IMR-90 (cell line): ENCODE data around the gene IL1RAPL1. TPM values are rescaled to one million over a fixed set of nuclear protein-coding genes. Genes with fewer than 3 reads are reported as not detected.

ENCODE experiments used
- ATAC-seq: fragments of 200-7000 bp; cut with Tn5 transposase; 2 replicates; pipeline ENCODE4 v1.9.1; 2020; ENCODE audit warnings: low read depth, mild to moderate bottlenecking, moderate library complexity
- BruUV-seq: library from RNA; stranded (reverse); fragments of 400-500 nt; replicated peaks from 2 replicates; lab custom pipeline; 2021; lab: Mats Ljungman, UMichigan
- CTCF ChIA-PET: fragments of 300-600 bp; formaldehyde crosslinking; extraction: SDS; loops from one replicate; lab custom pipeline; 2021; ENCODE audit warnings: antibody characterized with exemption; lab: Yijun Ruan, JAX
- POLR2A ChIA-PET: fragments of 300-600 bp; sonication (Branson Sonifier 250); formaldehyde crosslinking; loops from one replicate; lab custom pipeline; 2022; ENCODE audit warnings: antibody characterized with exemption; ENCODE audit not compliant: unreplicated experiment; lab: Charles Lee
- DNase-seq: peaks from one replicate; pipeline ENCODE4 v3.0.0; 2013
- H2AFZ ChIP-seq: replicated peaks from 2 replicates; pipeline ENCODE3; 2013; ENCODE audit warnings: low read length, mild to moderate bottlenecking; ENCODE audit not compliant: poor library complexity
- H2AK5ac ChIP-seq: 2 replicates; pipeline ENCODE4 v1.6.1; 2013; ENCODE audit warnings: low read depth, low read length, inconsistent platforms
- H2AK9ac ChIP-seq: replicated peaks from 2 replicates; pipeline ENCODE3; 2013; ENCODE audit warnings: mild to moderate bottlenecking, low read depth, low read length, moderate library complexity; ENCODE audit not compliant: poor library complexity
- H2BK120ac ChIP-seq: 2 replicates; pipeline ENCODE4 v1.6.1; 2013; ENCODE audit warnings: low read depth, low read length, inconsistent platforms
- H2BK15ac ChIP-seq: 3 replicates; pipeline ENCODE4 v1.6.1; 2013; ENCODE audit warnings: low read depth, low read length, inconsistent platforms
- H2BK20ac ChIP-seq: 2 replicates; pipeline ENCODE4 v1.6.1; 2013; ENCODE audit warnings: low read depth, mild to moderate bottlenecking, inconsistent platforms, low read length, moderate library complexity
- H2BK5ac ChIP-seq: 2 replicates; pipeline ENCODE4 v1.6.1; 2013; ENCODE audit warnings: mild to moderate bottlenecking, low read depth, low read length, inconsistent platforms; ENCODE audit not compliant: poor library complexity, severe bottlenecking
- H3K14ac ChIP-seq: replicated peaks from 2 replicates; pipeline ENCODE4 v1.6.1; 2013; ENCODE audit warnings: low read depth, low read length, inconsistent platforms
- H3K18ac ChIP-seq: 2 replicates; pipeline ENCODE4 v1.6.1; 2013; ENCODE audit warnings: low read depth, low read length, control low read depth
- H3K23ac ChIP-seq: 2 replicates; pipeline ENCODE4 v1.6.1; 2013; ENCODE audit warnings: low read depth, low read length, inconsistent platforms
- H3K27ac ChIP-seq: 2 replicates; pipeline ENCODE4 v1.5.1; 2013; ENCODE audit warnings: mild to moderate bottlenecking, control low read depth, low read length; ENCODE audit not compliant: insufficient read depth
- H3K27me3 ChIP-seq: 2 replicates; pipeline ENCODE4 v1.6.1; 2013; ENCODE audit warnings: low read length; ENCODE audit not compliant: control insufficient read depth, insufficient read depth
- H3K36me3 ChIP-seq: 2 replicates; pipeline ENCODE4 v1.6.1; 2013; ENCODE audit warnings: low read length, mixed read lengths; ENCODE audit not compliant: control insufficient read depth, insufficient read depth
- H3K4ac ChIP-seq: 2 replicates; pipeline ENCODE4 v1.6.1; 2013; ENCODE audit warnings: low read depth, low read length, inconsistent platforms
- H3K4me1 ChIP-seq: 2 replicates; pipeline ENCODE4 v1.6.1; 2013; ENCODE audit warnings: low read length, mixed read lengths; ENCODE audit not compliant: control insufficient read depth, insufficient read depth
- H3K4me2 ChIP-seq: 2 replicates; pipeline ENCODE4 v1.6.1; 2013; ENCODE audit warnings: low read depth, mild to moderate bottlenecking, control low read depth, low read length, moderate library complexity
- H3K4me3 ChIP-seq: 2 replicates; pipeline ENCODE4 v1.5.1; 2013; ENCODE audit warnings: low read depth, mild to moderate bottlenecking, control low read depth, low read length, moderate library complexity; ENCODE audit not compliant: insufficient read depth
- H3K56ac ChIP-seq: 2 replicates; pipeline ENCODE4 v1.6.1; 2013; ENCODE audit warnings: low read length, inconsistent platforms; ENCODE audit not compliant: insufficient read depth; ENCODE audit errors: extremely low read depth
- H3K79me1 ChIP-seq, 2 experiments: 2 replicates each; pipeline ENCODE4 v1.6.1; 2013; ENCODE audit warnings: low read length in 2 of 2, inconsistent platforms in 1 of 2, low read depth in 1 of 2
- H3K9ac ChIP-seq: 2 replicates; pipeline ENCODE4 v1.6.1; 2013; ENCODE audit warnings: low read depth, low read length, control low read depth
- H3K9me1 ChIP-seq: 2 replicates; pipeline ENCODE4 v1.6.1; 2013; ENCODE audit warnings: low read length, inconsistent platforms; ENCODE audit not compliant: insufficient read depth
- H3K9me3 ChIP-seq: 2 replicates; pipeline ENCODE4 v1.6.1; 2013; ENCODE audit warnings: low read length; ENCODE audit not compliant: control insufficient read depth, insufficient read depth
- H4K20me1 ChIP-seq: 2 replicates; pipeline ENCODE4 v1.6.1; 2013; ENCODE audit warnings: low read length, inconsistent platforms; ENCODE audit not compliant: insufficient read depth
- H4K5ac ChIP-seq: 2 replicates; pipeline ENCODE4 v1.6.1; 2013; ENCODE audit warnings: mild to moderate bottlenecking, low read depth, low read length, control low read depth
- H4K8ac ChIP-seq, 2 experiments: 2 replicates each; pipeline ENCODE4 v1.6.1; 2013; ENCODE audit warnings: low read depth in 2 of 2, low read length in 2 of 2, control low read depth in 1 of 2, inconsistent platforms in 1 of 2
- H4K91ac ChIP-seq: 2 replicates; pipeline ENCODE4 v1.6.1; 2013; ENCODE audit warnings: low read depth, low read length, inconsistent platforms; ENCODE audit not compliant: insufficient read depth
- CEBPB ChIP-seq: IDR thresholded peaks from 2 replicates; pipeline ENCODE4 v1.6.1; 2012; ENCODE audit warnings: low read depth, low read length, improper control_type of control experiment
- NFE2L2 ChIP-seq: fragments of 150-350 bp; IDR thresholded peaks from 2 replicates; pipeline ENCODE4 v1.6.1; 2016; ENCODE audit warnings: low read depth, mild to moderate bottlenecking, low read length
- WGBS, 2 experiments: methylation state at CpG; one replicate each; pipeline versions ENCODE4 v1.1.5 to v1.1.7; 2013; ENCODE audit warnings: missing lambda C conversion rate in 2 of 2; ENCODE audit not compliant: insufficient read length in 1 of 2; ENCODE audit errors: extremely low coverage in 2 of 2; 5-methylcytosine and 5-hydroxymethylcytosine counted together
- dilution Hi-C: fragments of 300-500 bp; cut with HindIII; formaldehyde crosslinking; loops from one replicate; pipeline ENCODE4 v1.14.3; 2018; ENCODE audit warnings: low sequenced_read_pairs; ENCODE audit not compliant: unreplicated experiment
- in situ Hi-C: fragments of 300-500 bp; cut with MboI; formaldehyde crosslinking; loops from 3 replicates; pipeline ENCODE4 v1.14.3; 2019; ENCODE audit warnings: low sequenced_read_pairs, inconsistent platforms, mixed read lengths
- intact Hi-C: fragments of 100-400 bp; cut with micrococcal nuclease; formaldehyde crosslinking; loops from 2 replicates; pipeline ENCODE4 v1.10.0; 2022
- polyA plus RNA-seq, 3 experiments: library from polyadenylated mRNA; depleted of rRNA; stranded (reverse); fragments of >200 nt; gene quantifications; 2 replicates each; pipeline ENCODE4 v1.2.3, GENCODE V29; 2012; ENCODE audit warnings: low replicate concordance in 1 of 3
- total RNA-seq: library from RNA; depleted of rRNA; stranded (reverse); fragments of >200 nt; gene quantifications from 2 replicates; pipeline ENCODE4 v1.2.3, GENCODE V29; 2012

Gene IL1RAPL1
- total and polyA plus RNA-seq, 2 of the 4 experiments (the other 2 are of a cell fraction) = 1.5 to 9.0 TPM

DNA sequence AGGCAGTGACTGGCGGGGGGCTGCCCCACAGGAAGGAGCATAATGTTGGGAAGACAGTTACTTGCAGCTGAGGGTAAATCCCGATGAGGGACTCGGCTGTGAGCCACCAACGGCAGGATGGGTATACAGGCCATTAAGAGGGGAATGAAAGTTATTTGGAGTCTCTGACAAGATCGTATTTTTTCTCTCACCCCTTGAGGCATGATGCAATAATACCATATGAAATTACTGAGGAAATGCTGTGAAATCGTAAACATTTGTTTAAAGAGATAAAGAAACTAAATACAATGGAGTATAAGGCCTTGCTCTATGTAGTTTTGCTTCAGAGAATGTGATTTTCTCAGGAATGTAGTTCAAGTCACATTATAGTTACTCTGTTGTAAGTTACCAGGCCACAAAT lies 12.7 kb downstream of the IL1RAPL1 start:
- Histone ChIP-seq H4K91ac (no peak overlapping the region), H3K18ac (no peak overlapping the region), H3K27me3 (no peaks in the 10 kb centered on the region), H3K14ac (no peak overlapping the region), H3K4me1 (no peaks in the 10 kb centered on the region), H2BK15ac (no peak overlapping the region), H3K9me1 (no peaks in the 10 kb centered on the region), H3K4me2 (no peak overlapping the region; the same call in 1 of the 2 replicates), H2BK20ac (no peak overlapping the region), H2BK120ac (no peak overlapping the region), H3K4ac (no peak overlapping the region), H3K27ac (no peak overlapping the region), H2AK5ac (no peak overlapping the region), H4K5ac (no peak overlapping the region), H2BK5ac (no peak overlapping the region), H3K9me3 (no peaks in the 10 kb centered on the region), H3K36me3 (no peaks in the 10 kb centered on the region), H3K79me1 (no peaks in the 10 kb centered on the region), H3K56ac (no peak overlapping the region), H4K20me1 (no peaks in the 10 kb centered on the region), H2AK9ac (no peak overlapping the region), H2AFZ (peak overlapping the region; percentile 59), H3K4me3 (no peak overlapping the region), H4K8ac (no peak overlapping the region), H3K23ac (no peak overlapping the region), H3K9ac (no peak overlapping the region)
- TF ChIP-seq CEBPB = peak; percentile 58; the same call in 1 of the 2 replicates
- TF ChIP-seq NFE2L2 = no peak
- DNase-seq = no peak
- ATAC-seq = no peak; the same call in 1 of the 2 replicates
- ChIA-PET POLR2A (no interaction called here), CTCF (interaction anchor here (0.5 kb wide), 1 partner anchor 33 kb away, joined by 3 read pairs; no protein-coding TSS in a partner anchor)
- dilution Hi-C loops = no loop called here
- no TSS peak for BruUV-seq
- in situ Hi-C loops = loop anchor here (25.0 kb wide), 1 partner anchor 1462 kb away; no protein-coding TSS in a partner anchor
- 57% methylated on average over 1 of the region's 6 CpGs; no CpG with 5 or more reads in 1 of the 2 experiments for WGBS, 2 experiments
- intact Hi-C loops = no loop called here
